Measurements from ENCODE around the gene BMERB1.

- TF ChIP-seq CTCF (optimal IDR thresholded peaks at IDR 0.05 in 1 of 3, IDR thresholded peaks at IDR 0.05 in 1 of 3, conservative IDR thresholded peaks at IDR 0.05 in 1 of 3; ENCODE audit: extremely low read depth in 1 of 3, insufficient read depth in 2 of 3, low read length in 3 of 3) (no peak), EZH2 (IDR thresholded peaks at IDR 0.05; ENCODE audit: low read length) (no peak)
Observed at GRCh38 chr16:15608398-15609285, 174.3 kb downstream of the BMERB1 start.

All from keratinocyte (primary cell).